GM19467 (cell line): Measurements from ENCODE around the gene STK39.

Experiments used
- ATAC-seq: cut with Tn5 transposase; IDR thresholded peaks from one replicate; pipeline ENCODE4 v1.9.1; 2021; ENCODE audit warnings: mild to moderate bottlenecking, moderate library complexity; ENCODE audit not compliant: unreplicated experiment

The STK39 gene

DNA sequence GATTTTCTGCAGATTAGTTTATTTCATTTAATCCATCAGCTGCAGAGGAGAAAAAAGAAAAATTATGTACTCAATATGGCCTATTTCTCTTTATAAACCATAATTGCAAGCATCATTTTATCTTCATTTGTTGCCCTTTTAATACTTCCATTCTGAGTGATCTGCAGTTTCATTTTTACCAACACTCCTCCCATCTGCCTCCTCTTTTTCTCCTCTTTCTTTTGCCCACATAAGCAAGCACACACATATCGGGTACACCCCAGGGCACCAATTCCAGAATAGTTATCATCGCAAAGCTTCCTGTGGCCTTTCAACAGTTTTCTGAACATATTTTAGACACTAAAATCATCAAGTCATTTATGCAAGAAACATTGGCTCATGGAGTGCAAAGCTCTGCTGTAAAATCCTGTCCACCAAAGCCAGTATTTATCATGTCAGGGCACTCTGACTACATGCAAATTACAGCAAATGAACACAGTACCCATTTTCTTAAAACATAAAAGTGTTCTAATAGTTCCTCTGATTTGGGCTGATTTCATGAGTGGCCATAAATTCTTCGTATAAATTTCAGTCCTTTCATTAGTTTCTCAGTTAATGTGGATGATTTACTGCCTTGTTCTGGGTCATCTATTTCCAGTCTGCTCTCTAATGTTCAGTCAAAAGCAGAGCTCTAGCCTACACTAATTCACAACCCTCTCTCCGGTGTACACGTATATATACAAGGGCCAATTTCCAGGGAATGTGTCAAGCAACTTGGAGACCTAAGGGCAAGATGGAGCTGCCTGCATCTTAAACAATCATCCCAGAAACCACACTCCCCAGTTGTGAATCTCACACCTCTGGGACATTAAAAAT, 281.3 kb downstream of the STK39 start:
- ATAC-seq = no peak

DNA sequence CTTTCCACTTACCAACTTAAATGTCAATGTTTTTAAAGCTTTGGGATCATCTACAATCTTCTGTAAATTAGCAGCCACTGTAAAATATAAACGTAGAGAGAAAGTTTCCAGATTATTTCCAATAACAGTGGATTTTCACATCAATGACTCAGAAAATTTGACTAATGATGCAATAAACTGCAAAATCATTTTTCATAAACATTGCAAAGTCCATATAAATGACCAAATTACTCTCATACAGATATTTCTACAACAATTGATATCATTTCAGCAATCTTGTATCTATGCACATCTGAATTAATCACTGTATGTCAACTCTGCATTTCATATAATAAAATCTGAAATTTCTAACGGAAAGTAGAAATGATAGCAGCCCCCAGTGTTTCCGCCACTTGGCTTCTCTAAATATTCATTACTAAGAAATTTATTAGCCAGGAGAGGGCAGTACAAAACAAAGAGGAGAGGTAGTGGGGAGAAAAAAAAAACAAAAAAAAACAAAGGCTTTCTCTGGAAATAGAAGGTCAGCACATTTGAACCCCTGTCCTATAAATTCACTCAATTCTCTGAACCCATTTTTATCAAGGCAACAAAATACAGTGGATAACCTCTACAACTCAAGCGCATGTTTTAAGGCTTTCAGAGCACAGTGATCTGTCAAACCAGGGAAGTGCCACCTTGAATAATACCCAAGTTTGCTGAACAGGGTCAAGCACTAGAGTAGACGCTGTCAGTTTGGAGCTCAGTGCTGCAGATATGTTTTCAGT, 282.6 kb downstream of the STK39 start:
- ATAC-seq = no peak

DNA sequence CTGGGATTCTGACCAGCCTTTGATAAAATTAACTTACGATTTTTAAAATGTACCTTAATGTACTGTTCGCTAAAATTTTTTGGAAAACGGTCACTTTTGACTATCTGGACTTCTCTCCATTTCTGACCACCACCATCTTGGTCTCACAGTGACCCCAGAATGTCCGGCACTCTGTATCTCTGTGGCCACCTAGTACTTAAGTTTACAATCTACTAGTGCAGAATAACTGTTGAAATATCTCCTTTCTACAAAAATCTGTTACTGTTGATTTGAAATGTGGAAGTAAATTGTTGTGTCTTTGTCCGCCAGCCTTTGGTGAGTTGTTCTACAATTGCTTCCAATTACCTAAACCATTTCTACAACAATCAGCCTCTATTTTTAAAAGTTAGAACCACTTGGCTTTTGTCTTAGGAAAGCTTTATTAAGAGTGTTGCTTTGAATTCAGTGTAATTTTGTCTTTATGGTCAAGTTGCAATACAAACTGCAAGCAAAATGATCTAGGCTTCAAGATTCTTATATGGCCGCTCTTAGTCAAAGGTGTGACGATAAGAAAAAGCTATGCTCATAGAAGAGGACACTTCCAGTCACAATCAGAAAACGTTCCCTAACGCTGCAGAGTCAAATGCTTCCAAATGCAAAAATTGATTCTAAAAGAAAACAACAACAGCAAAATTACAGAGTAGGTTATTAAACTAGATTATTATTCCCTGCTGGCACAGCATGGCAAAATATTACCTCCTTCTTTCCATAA, 283.3 kb downstream of the STK39 start:
- ATAC-seq = no peak

DNA sequence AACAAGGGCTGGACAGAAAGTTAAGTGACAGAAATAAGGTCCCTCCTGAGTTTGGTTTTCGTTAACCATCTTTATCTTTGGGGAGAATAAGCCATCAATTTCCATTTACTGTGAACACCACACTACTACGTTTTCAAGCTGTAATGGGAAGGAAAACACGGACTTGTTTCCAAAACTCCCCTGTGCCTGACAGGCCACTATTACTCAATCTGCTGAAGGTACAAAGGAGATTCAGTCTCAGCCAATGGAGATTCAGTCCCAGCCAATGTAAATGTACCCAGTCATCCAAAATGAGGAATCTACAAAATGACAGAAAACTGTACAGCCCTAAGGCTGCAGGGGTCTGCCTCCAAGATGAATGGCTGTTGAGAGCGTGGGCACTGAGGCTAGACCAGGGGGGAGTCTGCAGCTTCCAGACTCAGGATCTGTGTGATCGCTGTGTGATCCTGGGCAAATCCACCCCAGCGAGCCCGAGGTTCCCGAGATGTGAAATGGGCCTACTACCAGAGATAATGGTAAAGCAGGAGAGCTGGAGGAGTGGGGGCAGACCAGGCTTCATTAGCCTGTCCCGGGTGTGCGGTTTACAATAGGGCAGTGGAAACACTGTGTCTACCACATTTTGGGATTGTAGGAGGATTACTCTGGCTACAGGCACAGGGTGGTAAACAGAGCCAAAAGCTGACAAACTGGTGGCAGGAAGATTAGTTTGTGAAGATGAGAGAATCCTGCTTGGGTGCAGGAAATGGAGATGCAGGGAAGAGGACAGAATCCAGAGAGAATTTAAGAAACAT, 284.8 kb downstream of the STK39 start:
- ATAC-seq = no peak

DNA sequence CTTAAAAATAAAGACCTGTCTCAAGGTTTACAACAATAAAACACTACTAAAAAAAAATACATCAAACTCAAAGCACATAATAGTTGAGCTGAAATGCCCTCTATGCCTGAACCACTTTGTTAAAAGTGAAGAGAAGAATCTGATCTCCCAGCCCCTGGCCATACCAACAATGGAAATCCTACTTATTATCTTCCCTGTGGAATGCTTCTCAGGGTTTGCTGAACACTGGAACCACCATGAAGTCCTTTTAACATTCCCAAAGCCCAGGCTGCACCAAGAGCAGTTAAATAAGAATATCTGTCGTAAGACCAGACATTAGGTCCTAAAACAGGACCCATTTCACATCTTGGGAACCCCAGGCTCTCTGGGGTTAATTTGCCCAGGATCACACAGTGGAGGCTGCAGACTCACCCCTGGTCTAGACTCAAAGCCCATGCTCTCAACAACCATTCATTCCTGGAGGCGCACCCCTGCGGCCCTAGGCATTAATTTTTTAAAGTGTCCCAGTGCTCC, 285.8 kb downstream of the STK39 start:
- ATAC-seq = no peak

GRCh38 chr2:167960089-167960747, 287.2 kb downstream of the STK39 start:
- no peak for ATAC-seq

- no peak for ATAC-seq
These were observed 289.7 kb downstream of the STK39 start for GRCh38 chr2:167957662-167958061.

- no peak for ATAC-seq
These were observed 292.0 kb downstream of the STK39 start for GRCh38 chr2:167955264-167955906.

- ATAC-seq = no peak
These were observed 292.9 kb downstream of the STK39 start for GRCh38 chr2:167954495-167954894.

GRCh38 chr2:167953776-167954175, 293.6 kb downstream of the STK39 start:
- no peak for ATAC-seq

GRCh38 chr2:167950571-167950970, 296.8 kb downstream of the STK39 start:
- ATAC-seq = no peak

DNA sequence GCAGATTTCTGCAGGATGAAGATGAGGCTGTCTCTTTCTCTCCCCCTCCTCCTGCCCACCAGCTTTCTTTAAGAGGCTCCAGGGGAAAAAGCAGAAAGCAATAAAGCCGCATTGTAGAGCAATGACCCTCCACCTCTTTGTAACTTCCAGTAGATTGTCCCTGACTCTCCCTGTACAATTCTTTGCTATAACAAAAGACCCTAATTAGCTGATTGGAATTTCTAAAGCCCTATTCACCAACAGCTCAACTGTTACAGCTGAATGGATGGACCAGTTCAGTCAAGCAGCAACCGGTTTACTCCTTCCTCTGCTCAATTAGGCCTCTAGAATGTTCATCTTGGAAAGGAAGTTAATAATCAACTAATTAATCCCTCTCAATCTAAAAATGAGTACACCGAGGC, 301.0 kb downstream of the STK39 start:
- ATAC-seq = no peak

GRCh38 chr2:167945660-167946368, 301.6 kb downstream of the STK39 start:
- ATAC-seq = no peak

DNA sequence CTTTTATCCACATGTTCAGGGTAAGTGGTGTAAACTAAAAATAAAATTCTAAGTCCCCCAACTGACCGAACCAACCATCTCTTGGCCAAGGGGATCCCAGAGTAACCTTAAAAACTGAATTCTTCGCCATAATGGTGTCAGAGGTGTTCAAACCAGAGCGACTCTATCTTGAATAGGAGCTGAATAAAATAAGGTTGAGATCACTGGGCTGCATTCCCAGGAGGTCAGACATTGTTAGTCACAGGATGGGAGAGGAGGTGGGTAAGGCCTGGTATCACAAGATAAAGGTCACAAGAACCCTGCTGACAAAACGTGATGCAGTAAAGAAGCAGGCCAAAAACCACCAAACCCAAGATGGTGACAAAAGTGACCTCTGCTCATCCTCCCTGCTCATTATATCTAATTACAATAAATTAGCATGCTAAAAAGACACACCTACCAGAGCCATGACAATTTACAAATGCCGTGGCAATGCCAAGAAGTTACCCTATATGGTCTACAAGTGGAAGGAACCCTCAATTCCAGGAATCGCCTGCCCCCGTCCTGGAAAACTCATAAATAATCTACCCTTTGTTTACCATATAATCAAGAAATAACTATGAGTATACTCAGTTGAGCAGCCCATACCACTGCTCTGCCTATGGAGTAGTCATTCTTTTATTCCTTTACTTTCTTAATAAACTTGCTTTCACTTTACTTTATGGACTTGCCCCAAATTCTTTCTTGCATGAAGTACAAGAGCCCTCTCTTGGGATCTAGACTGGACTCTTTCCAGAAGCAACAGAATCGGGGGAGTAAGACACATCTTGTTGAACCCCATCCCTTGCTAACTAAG, 302.4 kb downstream of the STK39 start:
- ATAC-seq = no peak

GRCh38 chr2:167943897-167944296, 303.5 kb downstream of the STK39 start:
- ATAC-seq = no peak

DNA sequence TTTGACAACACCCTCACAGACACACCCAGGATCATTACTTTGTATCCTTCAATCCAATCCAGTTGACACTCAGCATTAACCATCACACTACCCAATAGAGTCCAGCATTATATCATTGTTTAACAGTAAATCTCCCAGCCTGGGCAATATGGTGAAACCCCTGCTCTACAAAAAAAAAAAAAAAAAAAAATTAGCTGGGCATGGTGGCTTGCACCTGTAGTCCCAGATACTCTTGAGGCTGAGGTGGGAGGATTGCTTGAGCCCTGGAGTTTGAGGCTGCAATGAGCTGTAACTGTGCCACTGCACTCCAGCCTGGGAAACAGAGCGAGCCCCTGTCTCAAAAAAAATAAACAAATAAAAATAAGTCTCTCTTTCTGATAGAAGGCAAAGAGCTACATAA, 304.0 kb downstream of the STK39 start:
- ATAC-seq = no peak

- ATAC-seq = no peak
These were observed 304.9 kb downstream of the STK39 start for GRCh38 chr2:167942366-167943081.
